CD14-positive monocyte (primary cell): ENCODE measurements around the gene C13orf46. TPM values are rescaled to one million over a fixed set of nuclear protein-coding genes. Genes with fewer than 3 reads are reported as not detected.

Source experiments
- DNase-seq, 3 donors: peaks; one replicate each; pipeline ENCODE4 v3.0.0-alpha.2; 2011 to 2022
- H2AFZ ChIP-seq: 2 replicates; pipeline ENCODE4 v1.6.0; 2012; ENCODE audit warnings: mild to moderate bottlenecking, low read depth, low read length, inconsistent platforms; ENCODE audit not compliant: insufficient read depth, poor library complexity, severe bottlenecking
- H3K27ac ChIP-seq, 2 donors: 1 replicate in 1 of 2; 2 replicates in 1 of 2; pipeline ENCODE4 v1.5.1; 2012 to 2013; ENCODE audit warnings: low read length in 2 of 2, control low read depth in 1 of 2, inconsistent platforms in 1 of 2, low read depth in 1 of 2, mild to moderate bottlenecking in 1 of 2
- H3K27me3 ChIP-seq, 2 donors: one replicate each; pipeline versions ENCODE4 v1.6.0 to v1.6.1; 2011 to 2013; ENCODE audit warnings: low read length in 2 of 2; ENCODE audit not compliant: control insufficient read depth in 2 of 2, insufficient read depth in 2 of 2
- H3K36me3 ChIP-seq, 2 donors: replicated peaks in 1 of 2; 1 replicate in 1 of 2; 2 replicates in 1 of 2; pipeline versions ENCODE4 v1.5.1 to v1.6.1; 2012 to 2013; ENCODE audit warnings: low read length in 2 of 2, control low read depth in 1 of 2, inconsistent platforms in 1 of 2, mild to moderate bottlenecking in 1 of 2; ENCODE audit not compliant: insufficient read depth in 2 of 2, control insufficient read depth in 1 of 2
- H3K4me1 ChIP-seq, 2 donors: 1 replicate in 1 of 2; 2 replicates in 1 of 2; pipeline versions ENCODE4 v1.5.1 to v1.6.1; 2012 to 2013; ENCODE audit warnings: low read length in 2 of 2, control low read depth in 1 of 2, inconsistent platforms in 1 of 2, mild to moderate bottlenecking in 1 of 2, moderate library complexity in 1 of 2; ENCODE audit not compliant: insufficient read depth in 2 of 2, control insufficient read depth in 1 of 2
- H3K4me2 ChIP-seq: replicated peaks from 2 replicates; pipeline ENCODE3; 2012; ENCODE audit warnings: low read length, moderate library complexity, mild to moderate bottlenecking; ENCODE audit not compliant: poor library complexity, severe bottlenecking; ENCODE audit errors: extremely low read depth
- H3K4me3 ChIP-seq, 3 experiments: fragments of 200-600 bp in 1 of 3; sonication (generic) in 1 of 3; replicated peaks in 1 of 3; 1 replicate in 2 of 3; 2 replicates in 1 of 3; pipeline ENCODE4 v1.5.1; 2011 to 2013; ENCODE audit warnings: low read length in 3 of 3, mild to moderate bottlenecking in 3 of 3, control low read depth in 2 of 3, low read depth in 2 of 3, inconsistent platforms in 1 of 3, moderate library complexity in 1 of 3
- H3K79me2 ChIP-seq: 2 replicates; pipeline ENCODE4 v1.6.0; 2012; ENCODE audit warnings: mild to moderate bottlenecking, control low read depth, inconsistent platforms, low read length, moderate library complexity; ENCODE audit not compliant: insufficient read depth
- H3K9ac ChIP-seq: 2 replicates; pipeline ENCODE4 v1.6.0; 2017; ENCODE audit warnings: low read length, mild to moderate bottlenecking; ENCODE audit not compliant: insufficient read depth, poor library complexity, severe bottlenecking
- H3K9me3 ChIP-seq, 2 donors: replicated peaks in 1 of 2; 1 replicate in 1 of 2; 2 replicates in 1 of 2; pipeline versions ENCODE4 v1.5.1 to v1.6.1; 2012 to 2013; ENCODE audit warnings: low read length in 2 of 2, control low read depth in 1 of 2; ENCODE audit not compliant: control insufficient read depth in 1 of 2, insufficient read depth in 1 of 2
- H4K20me1 ChIP-seq: 2 replicates; pipeline ENCODE4 v1.6.0; 2012; ENCODE audit warnings: mild to moderate bottlenecking, low read length, control low read depth, moderate library complexity; ENCODE audit not compliant: insufficient read depth
- H3K27ac Mint-ChIP-seq, 7 donors: one replicate each; pipeline ENCODE4 v1.8.0; 2020; ENCODE audit warnings: mild to moderate bottlenecking in 7 of 7, mixed read lengths in 7 of 7, moderate library complexity in 6 of 7, inconsistent platforms in 2 of 7
- H3K27me3 Mint-ChIP-seq, 3 donors: one replicate each; pipeline ENCODE4 v1.8.0; 2021 to 2022; ENCODE audit warnings: low read depth in 3 of 3, mild to moderate bottlenecking in 3 of 3, mixed read lengths in 3 of 3, moderate library complexity in 3 of 3, inconsistent platforms in 1 of 3
- H3K36me3 Mint-ChIP-seq, 2 donors: one replicate each; pipeline ENCODE4 v1.8.0; 2020; ENCODE audit warnings: mixed read lengths in 2 of 2, inconsistent platforms in 1 of 2, mild to moderate bottlenecking in 1 of 2
- H3K4me1 Mint-ChIP-seq: one replicate; pipeline ENCODE4 v1.8.0; 2020; ENCODE audit warnings: mild to moderate bottlenecking, mixed read lengths
- H3K4me3 Mint-ChIP-seq, 2 donors: one replicate each; pipeline ENCODE4 v1.8.0; 2020; ENCODE audit warnings: mild to moderate bottlenecking in 2 of 2, mixed read lengths in 2 of 2, moderate library complexity in 1 of 2
- H3K9me3 Mint-ChIP-seq, 7 donors: one replicate each; pipeline ENCODE4 v1.8.0; 2020 to 2022; ENCODE audit warnings: mixed read lengths in 7 of 7, mild to moderate bottlenecking in 6 of 7, moderate library complexity in 6 of 7, inconsistent platforms in 2 of 7
- CTCF ChIP-seq: fragments of 200-600 bp; IDR thresholded peaks from one replicate; pipeline ENCODE4 v1.8.0; 2022; ENCODE audit warnings: antibody characterized with exemption, mild to moderate bottlenecking
- WGBS: methylation state at CpG from one replicate; pipeline ENCODE4 v1.1.5; 2013; ENCODE audit warnings: missing lambda C conversion rate; ENCODE audit not compliant: insufficient coverage; 5-methylcytosine and 5-hydroxymethylcytosine counted together
- intact Hi-C, 2 donors: fragments of 100-400 bp; cut with micrococcal nuclease; formaldehyde crosslinking; loops; one replicate each; pipeline versions ENCODE4 v1.15.0 to v1.15.1; 2023
- polyA plus RNA-seq, 3 donors: library from polyadenylated mRNA; depleted of rRNA in 1 of 3; unstranded in 2 of 3; stranded (reverse) in 1 of 3; fragments of 300-500 nt in 2 of 3; fragments of >200 nt in 1 of 3; fragmentation: Illumina TruSeq in 2 of 3; gene quantifications; 1 replicate in 2 of 3; 2 replicates in 1 of 3; pipeline ENCODE4 v1.2.3, GENCODE V29; 2012 to 2021

Gene C13orf46
- polyA plus RNA-seq, 3 donors: 0.05 to 0.35 TPM; not detected in 1

- Histone ChIP-seq H3K27me3 (peaks cover 4 to 24% of the 10 kb centered on the region in 2 donors), H3K9me3 (peaks cover 37 to 39% of the 10 kb centered on the region in 2 donors), H3K4me1 (peaks cover 0 to 2% of the 10 kb centered on the region in 2 donors), H3K9ac (no peak overlapping the region), H4K20me1 (no peaks in the 10 kb centered on the region), H2AFZ (no peak overlapping the region), H3K79me2 (no peaks in the 10 kb centered on the region), H3K4me3 (no peak overlapping the region), H3K36me3 (no peaks in the 10 kb centered on the region), H3K27ac (no peak overlapping the region), H3K4me2 (no peak overlapping the region)
- DNase-seq: no peak
- peaks cover 6% of the 10 kb centered on the region for H3K4me1 Mint-ChIP-seq
- no peak for TF ChIP-seq CTCF
- no peak overlapping the region for H3K27ac Mint-ChIP-seq
- no CpG with 5 or more reads among the region's 3 CpGs for WGBS
- H3K4me3 Mint-ChIP-seq: no peak overlapping the region
- intact Hi-C loops: no loop called here
- H3K36me3 Mint-ChIP-seq: peaks cover 2 to 6% of the 10 kb centered on the region in 2 donors
- H3K9me3 Mint-ChIP-seq: peaks cover 27 to 49% (median 41%) of the 10 kb centered on the region in 7 donors
- peaks cover 25 to 36% (median 35%) of the 10 kb centered on the region in 3 donors for H3K27me3 Mint-ChIP-seq
These were observed 61.3 kb downstream of the C13orf46 start for GRCh38 chr13:113912596-113912995.

GRCh38 chr13:113907635-113908617 lies 66.0 kb downstream of the C13orf46 start:
- H3K4me1 ChIP-seq: peaks cover 0 to 2% of the 10 kb centered on the region in 2 donors
- intact Hi-C loops: no loop called here
- H3K27me3 ChIP-seq: peaks cover 7 to 33% of the 10 kb centered on the region in 2 donors
- Mint-ChIP-seq H3K27me3 (peaks cover 34 to 42% (median 34%) of the 10 kb centered on the region in 3 donors), H3K4me1 (peaks cover 6% of the 10 kb centered on the region), H3K27ac (no peak overlapping the region), H3K4me3 (peak overlapping the region in 1 of 2 donors; percentile 61), H3K9me3 (peaks cover 3 to 12% (median 8%) of the 10 kb centered on the region in 7 donors), H3K36me3 (no peaks in the 10 kb centered on the region)
- no peaks in the 10 kb centered on the region for H4K20me1 ChIP-seq
- H3K9ac ChIP-seq: no peak overlapping the region
- WGBS: 37% methylated on average over 11 of the region's 17 CpGs
- H3K9me3 ChIP-seq: no peaks in the 10 kb centered on the region
- no peak overlapping the region for H3K4me2 ChIP-seq
- DNase-seq: no peak
- H3K79me2 ChIP-seq: no peaks in the 10 kb centered on the region
- no peak for TF ChIP-seq CTCF
- H2AFZ ChIP-seq: no peak overlapping the region
- H3K27ac ChIP-seq: no peak overlapping the region
- H3K36me3 ChIP-seq: no peaks in the 10 kb centered on the region
- no peak overlapping the region for H3K4me3 ChIP-seq
